Epithelial cell of proximal tubule (primary cell): ENCODE data around the gene CAMTA1. TPM values are rescaled to one million over a fixed set of nuclear protein-coding genes. Genes with fewer than 3 reads are reported as not detected.

ENCODE experiments used
- DNase-seq: peaks from one replicate; pipeline ENCODE4 v3.0.0-alpha.2; 2011; ENCODE audit warnings: low read depth
- H3K4me3 ChIP-seq: 2 replicates; pipeline ENCODE4 v1.5.1; 2011; ENCODE audit warnings: low read depth, mild to moderate bottlenecking, low read length
- CTCF ChIP-seq: conservative IDR thresholded peaks from 2 replicates; pipeline ENCODE4 v1.5.1; 2012; ENCODE audit warnings: low read depth, mild to moderate bottlenecking, low read length
- total RNA-seq: library from RNA; depleted of rRNA; stranded (reverse); fragments of >200 nt; gene quantifications from 2 replicates; pipeline ENCODE4 v1.2.3, GENCODE V29; 2015

Gene CAMTA1
- total RNA-seq, 1 donor from 2014 or later: 79.2 TPM

GRCh38 chr1:7265771-7266371 lies 480.6 kb downstream of the CAMTA1 start:
- DNase-seq: peak; percentile 98
- no peak overlapping the region for H3K4me3 ChIP-seq
- TF ChIP-seq CTCF: peak; percentile 8

DNA sequence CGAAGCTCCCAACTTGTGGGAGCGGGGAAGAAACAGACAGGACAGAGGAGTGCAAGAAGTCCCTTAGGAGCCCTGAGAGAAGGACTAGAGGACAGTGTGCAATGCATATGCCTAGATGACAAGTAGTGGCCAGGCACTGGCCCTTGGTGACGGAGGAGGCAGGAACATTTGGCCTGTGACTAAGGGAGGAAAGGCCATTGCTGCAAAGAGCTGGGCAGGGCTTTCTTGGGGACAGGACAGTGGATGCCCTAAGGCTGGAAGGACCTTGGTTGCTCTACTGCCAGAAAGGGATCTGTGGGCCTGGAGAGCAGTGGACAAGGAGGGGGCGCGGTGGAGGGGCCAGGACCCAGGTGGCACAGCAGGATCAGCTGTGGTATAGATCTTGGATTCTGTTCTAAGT lies 481.3 kb downstream of the CAMTA1 start:
- H3K4me3 ChIP-seq: no peak overlapping the region
- no peak for TF ChIP-seq CTCF
- DNase-seq: no peak

GRCh38 chr1:7267493-7267892 lies 482.2 kb downstream of the CAMTA1 start:
- TF ChIP-seq CTCF: no peak
- peak; percentile 30 for DNase-seq
- H3K4me3 ChIP-seq: no peak overlapping the region

DNA sequence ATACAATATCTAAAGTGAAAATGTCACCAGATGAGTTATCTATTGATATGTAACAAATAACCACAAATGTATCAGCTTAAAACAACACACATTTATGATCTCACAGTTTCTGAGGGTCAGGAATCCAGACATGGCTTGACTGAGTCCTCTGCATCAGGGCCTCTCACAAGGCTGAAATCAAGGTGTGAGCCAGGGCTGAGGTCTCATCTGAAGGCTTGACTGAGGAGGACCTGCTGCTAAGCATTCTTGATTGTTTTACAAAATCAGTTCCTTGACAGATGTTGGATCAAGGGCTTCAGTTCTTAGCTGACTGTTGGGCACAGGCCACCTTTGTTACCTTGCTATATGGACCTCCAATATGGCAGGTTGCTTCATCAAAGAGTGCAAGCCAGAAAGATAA lies 483.7 kb downstream of the CAMTA1 start:
- no peak for DNase-seq
- TF ChIP-seq CTCF: no peak
- H3K4me3 ChIP-seq: no peak overlapping the region

GRCh38 chr1:7269525-7269924 lies 484.3 kb downstream of the CAMTA1 start:
- DNase-seq: no peak
- no peak overlapping the region for H3K4me3 ChIP-seq
- TF ChIP-seq CTCF: no peak

DNA sequence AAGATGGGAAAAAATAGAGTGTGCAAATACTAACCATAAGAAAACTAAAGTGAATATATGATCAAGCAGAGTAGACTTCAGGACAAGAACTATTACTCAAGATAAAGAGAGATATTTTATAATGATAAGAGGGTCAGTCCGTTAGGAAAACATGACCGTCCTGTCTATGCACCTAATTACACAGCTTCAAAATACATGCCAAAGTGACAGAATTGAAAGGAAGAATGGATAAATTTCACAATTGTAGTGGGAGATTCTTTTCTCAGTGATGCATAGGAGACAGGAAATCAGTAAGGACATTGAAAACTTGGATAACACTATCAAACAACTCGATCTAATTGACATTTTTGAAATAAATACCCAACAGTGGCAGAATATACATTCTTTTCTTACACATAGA lies 489.0 kb downstream of the CAMTA1 start:
- DNase-seq: no peak
- no peak overlapping the region for H3K4me3 ChIP-seq
- TF ChIP-seq CTCF: no peak

GRCh38 chr1:7278045-7278444 lies 492.8 kb downstream of the CAMTA1 start:
- no peak for TF ChIP-seq CTCF
- DNase-seq: no peak
- H3K4me3 ChIP-seq: no peak overlapping the region
